ENCODE results near the gene CBLL1. TPM values are rescaled to one million over a fixed set of nuclear protein-coding genes. Genes with fewer than 3 reads are reported as not detected.

CBLL1 gene, protein sequence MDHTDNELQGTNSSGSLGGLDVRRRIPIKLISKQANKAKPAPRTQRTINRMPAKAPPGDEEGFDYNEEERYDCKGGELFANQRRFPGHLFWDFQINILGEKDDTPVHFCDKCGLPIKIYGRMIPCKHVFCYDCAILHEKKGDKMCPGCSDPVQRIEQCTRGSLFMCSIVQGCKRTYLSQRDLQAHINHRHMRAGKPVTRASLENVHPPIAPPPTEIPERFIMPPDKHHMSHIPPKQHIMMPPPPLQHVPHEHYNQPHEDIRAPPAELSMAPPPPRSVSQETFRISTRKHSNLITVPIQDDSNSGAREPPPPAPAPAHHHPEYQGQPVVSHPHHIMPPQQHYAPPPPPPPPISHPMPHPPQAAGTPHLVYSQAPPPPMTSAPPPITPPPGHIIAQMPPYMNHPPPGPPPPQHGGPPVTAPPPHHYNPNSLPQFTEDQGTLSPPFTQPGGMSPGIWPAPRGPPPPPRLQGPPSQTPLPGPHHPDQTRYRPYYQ
- total RNA-seq (2014; rRNA removed): 10.6 and 10.7 TPM in 2 replicates
- percentile 93 among the genes with signal in this experiment for Bru-seq, nascent RNA
- percentile 88 among the genes with signal in this experiment for BruChase-seq, experiment 1, labeled RNA remaining after a 6-hour chase
- BruChase-seq, experiment 2, labeled RNA remaining after a 2-hour chase: percentile 95 among the genes with signal in this experiment
- long read RNA-seq, full-length matches to known transcripts: 15 of 19 reads
- long read RNA-seq, partial matches to known transcripts: 2 of 19 reads
- long read RNA-seq, other reads (novel, unspliced or antisense): 2 of 19 reads

DNA sequence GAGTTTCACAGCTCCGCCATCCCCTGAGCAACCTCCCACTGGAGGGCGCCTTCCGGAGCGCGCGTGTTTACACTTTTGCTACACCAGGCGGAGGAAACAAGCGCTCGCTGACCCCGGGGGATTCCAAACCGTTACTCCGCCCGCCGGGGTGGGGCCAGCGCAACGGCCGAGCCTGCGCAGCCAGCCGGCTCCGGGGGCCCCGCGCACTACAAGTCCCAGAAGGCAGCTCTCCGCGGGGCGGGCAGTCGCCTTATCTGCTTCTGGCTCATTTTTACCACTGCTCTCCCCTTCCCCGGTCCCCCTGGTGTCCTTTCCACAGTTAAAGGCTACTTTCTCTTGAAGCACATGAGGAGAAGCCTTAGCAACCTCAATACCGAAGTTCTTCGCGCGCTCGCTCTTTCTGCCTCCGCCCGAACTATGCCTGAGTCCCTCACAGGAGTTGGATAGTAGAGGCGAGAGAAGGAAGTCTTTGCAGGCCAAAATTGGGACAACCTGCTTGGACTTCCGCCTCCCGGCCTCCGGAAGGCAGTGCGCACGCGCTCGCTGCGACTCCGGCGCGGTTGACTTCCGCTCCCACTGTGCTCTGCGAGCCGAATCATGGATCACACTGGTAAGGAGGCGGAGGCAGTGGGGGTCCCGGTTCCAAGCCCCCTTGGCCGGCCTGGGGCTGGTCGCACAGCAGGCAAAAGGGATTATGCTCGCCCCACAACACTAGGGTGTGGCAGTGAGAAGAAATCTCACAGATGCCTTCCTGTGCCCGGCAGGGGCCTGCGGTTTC is at the start of gene CBLL1:
Gene CBLL1, plus strand, starts transcription at position 576 of the 778 bp plus-strand sequence. Its CDS starts 22 bp downstream, at position 598.
- POLR2A ChIA-PET (ENCODE audit: unreplicated experiment): interaction anchor here (0.5 to 1.1 kb wide), 7 partner anchors 18 to 782 kb away, joined by 3 to 7 read pairs (median 4); partner anchors contain the start of genes HBP1 and PNPLA8
- no TSS peak for BruUV-seq (replicated peaks)
- intact Hi-C loops (cut with micrococcal nuclease): loop anchor here (1.0 to 10.0 kb wide), 5 partner anchors 123 to 403 kb away; partner anchors contain the start of gene LAMB1

DNA sequence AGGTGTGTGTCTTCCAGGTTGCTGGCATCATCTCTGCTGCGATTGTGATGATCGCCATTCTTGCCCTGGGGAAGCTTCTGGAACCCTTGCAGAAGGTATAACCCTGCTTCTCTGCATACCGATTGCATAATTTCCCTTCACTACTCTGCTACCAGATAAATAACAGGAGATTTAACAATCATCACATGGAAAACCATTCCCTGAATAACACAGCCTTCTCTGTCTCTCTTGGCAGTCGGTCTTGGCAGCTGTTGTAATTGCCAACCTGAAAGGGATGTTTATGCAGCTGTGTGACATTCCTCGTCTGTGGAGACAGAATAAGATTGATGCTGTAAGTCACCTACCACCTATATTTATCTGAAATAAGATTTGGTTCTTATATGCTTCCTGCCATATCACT is 49.6 kb upstream of the CBLL1 start:
- H3K9me2 ChIP-seq (replicated peaks; ENCODE audit: low read length): no peaks in the 10 kb centered on the region
- H3K27me3 ChIP-seq (ENCODE audit: low read length): no peaks in the 10 kb centered on the region
- peaks cover 6% of the 10 kb centered on the region; the same call in 1 of the 2 replicates for H3K4me1 ChIP-seq (ENCODE audit: insufficient read depth, low read length)
- ChIA-PET CTCF (no interaction called here), POLR2A (ENCODE audit: unreplicated experiment) (no interaction called here)
- DNase-seq (no peak), ATAC-seq (no peak)
- H3K4me3 ChIP-seq (ENCODE audit: low read length): no peak overlapping the region
- no peaks in the 10 kb centered on the region for H4K20me1 ChIP-seq (ENCODE audit: low read length)
- H3F3A ChIP-seq (ENCODE audit: low read length, unreplicated experiment): no peaks in the 10 kb centered on the region
- H2AFZ ChIP-seq (ENCODE audit: low read length): no peak overlapping the region
- no TSS peak for BruUV-seq (replicated peaks)
- intact Hi-C loops (cut with micrococcal nuclease): no loop called here
- no peaks in the 10 kb centered on the region for H3K9me3 ChIP-seq (ENCODE audit: low read length)
- no peak overlapping the region for H3K27ac ChIP-seq (ENCODE audit: low read length)
- H3K36me3 ChIP-seq (ENCODE audit: low read depth, low read length): no peaks in the 10 kb centered on the region
- H3K9ac ChIP-seq (ENCODE audit: low read length): no peak overlapping the region
- no peak for TF ChIP-seq EZH2 (IDR thresholded peaks at IDR 0.05; ENCODE audit: low read length, unreplicated experiment)
- no peak for TF ChIP-seq EZH2phosphoT487 (IDR thresholded peaks at IDR 0.05; ENCODE audit: borderline replicate concordance, low read length)
- TF ChIP-seq, protein P1, sequence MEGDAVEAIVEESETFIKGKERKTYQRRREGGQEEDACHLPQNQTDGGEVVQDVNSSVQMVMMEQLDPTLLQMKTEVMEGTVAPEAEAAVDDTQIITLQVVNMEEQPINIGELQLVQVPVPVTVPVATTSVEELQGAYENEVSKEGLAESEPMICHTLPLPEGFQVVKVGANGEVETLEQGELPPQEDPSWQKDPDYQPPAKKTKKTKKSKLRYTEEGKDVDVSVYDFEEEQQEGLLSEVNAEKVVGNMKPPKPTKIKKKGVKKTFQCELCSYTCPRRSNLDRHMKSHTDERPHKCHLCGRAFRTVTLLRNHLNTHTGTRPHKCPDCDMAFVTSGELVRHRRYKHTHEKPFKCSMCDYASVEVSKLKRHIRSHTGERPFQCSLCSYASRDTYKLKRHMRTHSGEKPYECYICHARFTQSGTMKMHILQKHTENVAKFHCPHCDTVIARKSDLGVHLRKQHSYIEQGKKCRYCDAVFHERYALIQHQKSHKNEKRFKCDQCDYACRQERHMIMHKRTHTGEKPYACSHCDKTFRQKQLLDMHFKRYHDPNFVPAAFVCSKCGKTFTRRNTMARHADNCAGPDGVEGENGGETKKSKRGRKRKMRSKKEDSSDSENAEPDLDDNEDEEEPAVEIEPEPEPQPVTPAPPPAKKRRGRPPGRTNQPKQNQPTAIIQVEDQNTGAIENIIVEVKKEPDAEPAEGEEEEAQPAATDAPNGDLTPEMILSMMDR (conservative IDR thresholded peaks at IDR 0.05; ENCODE audit: low read depth, low read length): no peak
- H3K79me2 ChIP-seq (ENCODE audit: low read length): no peaks in the 10 kb centered on the region
- no peak overlapping the region for H3K4me2 ChIP-seq (ENCODE audit: low read length)

More for the DNA sequence above, at the start of gene CBLL1:
- Histone ChIP-seq H3K79me2 (ENCODE audit: low read length) (peaks cover 48% of the 10 kb centered on the region), H3K9ac (ENCODE audit: low read length) (peak within 1 kb of the TSS; percentile 94), H3K36me3 (ENCODE audit: low read depth, low read length) (peaks cover 1% of the 10 kb centered on the region; the same call in 1 of the 2 replicates), H3K4me1 (ENCODE audit: insufficient read depth, low read length) (peaks cover 26% of the 10 kb centered on the region), H2AFZ (ENCODE audit: low read length) (peak within 1 kb of the TSS; percentile 99), H4K20me1 (ENCODE audit: low read length) (peaks cover 42% of the 10 kb centered on the region), H3K4me3 (ENCODE audit: low read length) (peak within 1 kb of the TSS; percentile 98), H3K4me2 (ENCODE audit: low read length) (peak within 1 kb of the TSS; percentile 99), H3K9me2 (replicated peaks; ENCODE audit: low read length) (no peaks in the 10 kb centered on the region), H3F3A (ENCODE audit: low read length, unreplicated experiment) (no peaks in the 10 kb centered on the region), H3K9me3 (ENCODE audit: low read length) (no peaks in the 10 kb centered on the region), H3K27ac (ENCODE audit: low read length) (peak within 1 kb of the TSS; percentile 94), H3K27me3 (ENCODE audit: low read length) (no peaks in the 10 kb centered on the region)
- TF ChIP-seq, protein P1 (conservative IDR thresholded peaks at IDR 0.05; ENCODE audit: low read depth, low read length): peak; percentile 76
- TF ChIP-seq EZH2 (IDR thresholded peaks at IDR 0.05; ENCODE audit: low read length, unreplicated experiment) (no peak), EZH2phosphoT487 (IDR thresholded peaks at IDR 0.05; ENCODE audit: borderline replicate concordance, low read length) (no peak)
- ATAC-seq (peak; percentile 93), DNase-seq (peak; percentile 91)
- CTCF ChIA-PET: interaction anchor here (0.5 to 2.9 kb wide), 12 partner anchors 39 to 574 kb away, joined by 3 to 77 read pairs (median 4); no protein-coding TSS in a partner anchor
